SJSA1 (cell line): ENCODE data around the gene UBE3D. TPM values are rescaled to one million over a fixed set of nuclear protein-coding genes. Genes with fewer than 3 reads are reported as not detected.
A peak's percentile ranks its signal among the peaks of the same experiment; 100 is the strongest.
"Not testable (repeated sequence)": the region's sequence is repeated elsewhere in the genome, so short reads cannot be mapped to it uniquely, and the experiment has no call there.

Experiments
- DNase-seq, 2 experiments: peaks; one replicate each; pipeline ENCODE4 v3.0.0-alpha.2; 2015 to 2020; ENCODE audit warnings: low spot score in 2 of 2, low read depth in 1 of 2
- H3K27ac ChIP-seq: fragments of 250-450 bp; sonication (Bioruptor Pico); 2 replicates; pipeline ENCODE4 v1.5.1; 2020; ENCODE audit warnings: mild to moderate bottlenecking, moderate library complexity
- H3K27me3 ChIP-seq: fragments of 250-450 bp; sonication (Bioruptor Pico); replicated peaks from 2 replicates; pipeline ENCODE4 v1.5.1; 2020; ENCODE audit warnings: mild to moderate bottlenecking, moderate library complexity
- H3K36me3 ChIP-seq: fragments of 250-450 bp; sonication (Bioruptor Pico); 2 replicates; pipeline ENCODE4 v1.5.1; 2020; ENCODE audit warnings: mild to moderate bottlenecking
- H3K4me1 ChIP-seq: fragments of 250-450 bp; sonication (Bioruptor Pico); replicated peaks from 2 replicates; pipeline ENCODE4 v1.6.1; 2021; ENCODE audit warnings: mild to moderate bottlenecking
- H3K4me3 ChIP-seq: fragments of 250-450 bp; sonication (Bioruptor Pico); 2 replicates; pipeline ENCODE4 v1.5.1; 2020; ENCODE audit warnings: mild to moderate bottlenecking
- H3K9me3 ChIP-seq: fragments of 250-450 bp; sonication (Bioruptor Pico); replicated peaks from 2 replicates; pipeline ENCODE4 v1.5.1; 2020; ENCODE audit warnings: mild to moderate bottlenecking
- total RNA-seq: library from RNA; depleted of rRNA; stranded (reverse); fragments of >200 nt; shearing (Covaris generic); gene quantifications from 2 replicates; pipeline ENCODE4 v1.2.3, GENCODE V29; 2014

The UBE3D gene
- total RNA-seq, 1 experiment from 2014 or later = 6.9 TPM

GRCh38 chr6:82878812-82879211 is 186.8 kb downstream of the UBE3D start:
- peak; percentile 84 to 93 for DNase-seq
- Histone ChIP-seq H3K9me3 (no peaks in the 10 kb centered on the region), H3K27me3 (no peaks in the 10 kb centered on the region), H3K36me3 (no peaks in the 10 kb centered on the region), H3K4me3 (no peak overlapping the region), H3K27ac (peak overlapping the region; percentile 77), H3K4me1 (peaks cover 52% of the 10 kb centered on the region)

DNA sequence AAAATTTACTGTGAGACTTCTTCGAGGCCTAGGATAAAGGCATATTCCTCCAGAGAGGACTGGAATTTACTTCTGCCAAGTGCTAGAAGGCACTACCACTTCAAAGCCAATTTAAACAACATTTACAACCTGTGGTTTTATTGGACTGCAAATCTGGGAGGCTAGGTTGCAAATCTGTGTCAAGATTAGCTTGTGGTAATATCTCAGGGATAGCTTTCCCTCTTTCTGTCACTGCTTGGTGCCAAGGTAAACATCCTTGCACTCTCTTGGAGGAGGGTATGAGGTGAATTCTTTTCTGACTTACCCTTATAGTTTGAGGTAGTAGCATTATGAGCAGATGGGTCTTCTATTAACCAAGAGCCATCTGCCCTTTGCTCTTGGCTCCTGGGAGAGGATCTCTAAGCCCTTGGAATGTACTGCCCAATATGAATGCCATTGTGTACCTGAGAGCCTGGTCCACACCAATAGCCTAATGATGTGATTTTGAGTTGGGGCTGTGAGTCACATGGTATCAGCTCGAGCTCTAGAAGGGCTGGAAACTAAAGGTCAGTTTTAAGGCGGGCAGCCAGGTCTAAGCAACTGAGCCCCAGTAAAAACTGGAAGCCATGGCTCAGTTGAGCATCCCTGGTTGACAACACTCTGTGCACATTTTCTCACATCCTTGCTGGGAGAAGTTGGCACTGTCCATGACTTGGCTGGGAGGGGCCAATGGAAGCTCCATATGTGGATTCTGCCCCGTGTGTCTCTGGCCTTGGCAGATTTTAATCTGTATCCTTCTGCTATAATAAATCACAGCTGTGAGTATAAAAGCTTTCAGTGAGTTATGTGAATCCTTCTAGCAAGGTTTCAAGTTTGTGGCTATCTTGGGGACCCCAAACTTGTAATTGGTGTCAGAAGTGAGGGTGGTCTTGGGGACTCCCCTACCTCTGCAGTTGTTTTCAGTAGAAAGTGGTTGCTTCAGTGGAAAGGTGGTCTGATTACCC is 188.1 kb downstream of the UBE3D start:
- Histone ChIP-seq H3K27me3 (no peaks in the 10 kb centered on the region), H3K4me3 (no peak overlapping the region), H3K36me3 (no peaks in the 10 kb centered on the region), H3K9me3 (no peaks in the 10 kb centered on the region), H3K4me1 (peaks cover 52% of the 10 kb centered on the region), H3K27ac (peak overlapping the region; percentile 77)
- peak in 1 of 2 experiments; percentile 71 for DNase-seq

DNA sequence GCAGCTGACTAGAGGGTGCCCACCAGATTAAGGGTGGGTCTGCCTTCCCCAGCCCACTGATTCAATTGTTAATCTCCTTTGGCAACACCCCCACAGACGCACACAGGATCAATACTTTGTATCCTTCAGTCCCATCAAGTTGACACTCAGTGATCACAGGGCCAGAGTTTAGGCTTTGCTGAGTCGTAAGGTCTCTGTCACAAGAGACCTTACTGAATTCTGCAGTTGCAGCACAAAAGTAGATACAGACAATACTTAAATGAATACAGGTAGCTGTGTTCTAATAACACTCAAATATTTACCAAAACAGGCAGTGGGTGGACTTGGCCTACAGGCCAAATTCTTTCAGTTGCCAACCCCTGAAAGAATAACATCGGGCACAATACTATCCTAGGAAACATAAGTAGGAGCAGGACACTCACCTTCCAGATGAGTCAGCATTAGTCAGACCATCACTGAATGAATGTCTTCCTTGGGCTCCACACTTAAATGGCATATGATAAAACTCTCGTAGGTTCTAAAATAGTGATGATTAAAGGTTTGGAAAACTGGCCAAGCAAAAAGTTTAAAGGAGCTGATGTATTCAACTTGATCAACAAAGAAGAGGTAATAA is 190.0 kb downstream of the UBE3D start:
- H3K27me3 ChIP-seq = no peaks in the 10 kb centered on the region
- no peak overlapping the region for H3K4me3 ChIP-seq
- peak overlapping the region; percentile 24; the same call in 1 of the 2 replicates for H3K27ac ChIP-seq
- DNase-seq = peak; percentile 72 to 83
- no peaks in the 10 kb centered on the region for H3K36me3 ChIP-seq
- H3K9me3 ChIP-seq = no peaks in the 10 kb centered on the region
- peaks cover 52% of the 10 kb centered on the region for H3K4me1 ChIP-seq

GRCh38 chr6:82874867-82875266 is 190.8 kb downstream of the UBE3D start:
- no peak for DNase-seq
- H3K9me3 ChIP-seq = no peaks in the 10 kb centered on the region
- no peaks in the 10 kb centered on the region for H3K27me3 ChIP-seq
- H3K27ac ChIP-seq = no peak overlapping the region
- no peak overlapping the region for H3K4me3 ChIP-seq
- H3K4me1 ChIP-seq = peaks cover 45% of the 10 kb centered on the region
- H3K36me3 ChIP-seq = no peaks in the 10 kb centered on the region

GRCh38 chr6:82872185-82872584 is 193.5 kb downstream of the UBE3D start:
- H3K4me3 ChIP-seq = no peak overlapping the region
- H3K36me3 ChIP-seq = no peaks in the 10 kb centered on the region
- no peaks in the 10 kb centered on the region for H3K27me3 ChIP-seq
- peaks cover 21% of the 10 kb centered on the region for H3K4me1 ChIP-seq
- no peaks in the 10 kb centered on the region for H3K9me3 ChIP-seq
- H3K27ac ChIP-seq = no peak overlapping the region
- no peak for DNase-seq

- no peaks in the 10 kb centered on the region for H3K9me3 ChIP-seq
- no peak overlapping the region for H3K27ac ChIP-seq
- H3K4me3 ChIP-seq = no peak overlapping the region
- no peak for DNase-seq
- H3K4me1 ChIP-seq = peaks cover 5% of the 10 kb centered on the region
- H3K36me3 ChIP-seq = no peaks in the 10 kb centered on the region
- H3K27me3 ChIP-seq = no peaks in the 10 kb centered on the region
Observed at GRCh38 chr6:82870582-82871172, 195.0 kb downstream of the UBE3D start.

- Histone ChIP-seq H3K4me1 (no peaks in the 10 kb centered on the region), H3K36me3 (no peaks in the 10 kb centered on the region), H3K4me3 (no peak overlapping the region), H3K27ac (no peak overlapping the region), H3K27me3 (no peaks in the 10 kb centered on the region), H3K9me3 (no peaks in the 10 kb centered on the region)
- DNase-seq = no peak
Observed at GRCh38 chr6:82869493-82869892, 196.1 kb downstream of the UBE3D start.

DNA sequence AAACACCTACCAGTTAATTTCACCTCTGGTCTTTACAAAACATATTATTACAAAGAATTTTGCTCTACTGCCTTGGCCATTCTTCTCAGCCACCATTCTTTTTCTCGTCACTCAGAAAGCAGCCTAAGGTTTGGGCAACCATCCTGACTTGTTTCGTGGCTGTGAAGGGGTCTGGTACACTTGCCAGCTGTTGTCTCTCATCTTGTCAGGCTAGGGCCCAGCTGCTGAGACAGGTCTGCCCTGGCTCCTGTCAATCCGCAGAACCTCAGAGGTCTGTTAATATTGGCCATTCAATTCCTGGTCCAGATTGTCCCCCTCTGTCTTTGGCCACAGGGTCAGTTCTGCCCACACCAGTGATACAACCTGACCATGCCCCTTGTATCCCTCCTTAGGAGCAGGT is 197.7 kb downstream of the UBE3D start:
- no peaks in the 10 kb centered on the region for H3K36me3 ChIP-seq

GRCh38 chr6:82866446-82866845 is 199.2 kb downstream of the UBE3D start:
- Histone ChIP-seq H3K4me3 (no peak overlapping the region), H3K9me3 (no peaks in the 10 kb centered on the region), H3K27me3 (no peaks in the 10 kb centered on the region), H3K27ac (no peak overlapping the region), H3K4me1 (peaks cover 18% of the 10 kb centered on the region), H3K36me3 (no peaks in the 10 kb centered on the region)
- DNase-seq = no peak

More for the DNA sequence above, 197.7 kb downstream of the UBE3D start:
- H3K9me3 ChIP-seq = no peaks in the 10 kb centered on the region
- no peak for DNase-seq
- H3K27ac ChIP-seq = no peak overlapping the region
- H3K27me3 ChIP-seq = no peaks in the 10 kb centered on the region
- H3K4me3 ChIP-seq = no peak overlapping the region
- H3K4me1 ChIP-seq = peaks cover 3% of the 10 kb centered on the region

DNA sequence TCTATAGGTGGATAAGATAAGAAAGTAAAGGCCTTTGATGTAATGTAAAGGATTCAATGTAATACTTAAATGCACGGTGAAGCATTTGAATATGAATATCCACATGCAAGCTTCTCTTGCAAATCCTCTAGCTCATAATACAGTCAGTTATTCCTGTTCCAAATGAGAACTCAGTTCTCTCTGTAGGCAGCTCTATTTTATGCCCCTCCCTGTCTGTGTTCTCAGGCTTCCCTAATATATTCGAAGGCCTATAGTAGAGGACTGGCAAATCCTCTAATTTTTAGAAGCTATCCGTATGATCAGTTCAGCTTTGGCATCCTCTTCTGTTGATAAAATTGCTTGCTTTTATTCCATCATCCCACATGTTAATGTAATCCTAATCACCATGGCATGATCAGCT is 200.2 kb downstream of the UBE3D start:
- Histone ChIP-seq H3K27me3 (no peaks in the 10 kb centered on the region), H3K36me3 (no peaks in the 10 kb centered on the region), H3K4me3 (no peak overlapping the region), H3K9me3 (no peaks in the 10 kb centered on the region), H3K27ac (no peak overlapping the region), H3K4me1 (peaks cover 26% of the 10 kb centered on the region)
- no peak for DNase-seq

GRCh38 chr6:82863781-82864180 is 201.9 kb downstream of the UBE3D start:
- no peak overlapping the region for H3K27ac ChIP-seq
- no peaks in the 10 kb centered on the region for H3K36me3 ChIP-seq
- H3K4me3 ChIP-seq = no peak overlapping the region
- no peak for DNase-seq
- peaks cover 26% of the 10 kb centered on the region for H3K4me1 ChIP-seq
- H3K9me3 ChIP-seq = no peaks in the 10 kb centered on the region
- no peaks in the 10 kb centered on the region for H3K27me3 ChIP-seq

GRCh38 chr6:82862543-82862942 is 203.1 kb downstream of the UBE3D start:
- Histone ChIP-seq H3K27ac (peak overlapping the region; percentile 43), H3K4me3 (no peak overlapping the region), H3K36me3 (no peaks in the 10 kb centered on the region), H3K4me1 (peaks cover 26% of the 10 kb centered on the region), H3K9me3 (no peaks in the 10 kb centered on the region), H3K27me3 (no peaks in the 10 kb centered on the region)
- DNase-seq = peak in 1 of 2 experiments; percentile 65

GRCh38 chr6:82861121-82861520 is 204.5 kb downstream of the UBE3D start:
- peak in 1 of 2 experiments; percentile 11 for DNase-seq
- no peaks in the 10 kb centered on the region for H3K27me3 ChIP-seq

DNA sequence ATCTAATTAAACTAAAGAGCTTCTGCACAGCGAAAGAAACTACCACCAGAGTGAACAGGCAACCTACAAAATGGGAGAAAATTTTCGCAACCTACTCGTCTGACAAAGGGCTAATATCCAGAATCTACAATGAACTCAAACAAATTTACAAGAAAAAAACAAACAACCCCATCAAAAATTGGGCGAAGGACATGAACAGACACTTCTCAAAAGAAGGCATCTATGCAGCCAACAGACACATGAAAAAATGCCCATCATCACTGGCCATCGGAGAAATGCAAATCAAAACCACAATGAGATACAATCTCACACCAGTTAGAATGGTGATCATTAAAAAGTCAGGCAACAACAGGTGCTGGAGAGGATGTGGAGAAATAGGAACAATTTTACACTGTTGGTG is 209.6 kb downstream of the UBE3D start:
- not testable (repeated sequence) for H3K36me3 ChIP-seq, DNase-seq, H3K4me3 ChIP-seq

More at GRCh38 chr6:82861121-82861520, 204.5 kb downstream of the UBE3D start:
- Histone ChIP-seq H3K4me3 (no peak overlapping the region), H3K27ac (no peak overlapping the region), H3K9me3 (no peaks in the 10 kb centered on the region), H3K4me1 (peaks cover 26% of the 10 kb centered on the region), H3K36me3 (no peaks in the 10 kb centered on the region)

More for the DNA sequence above, 209.6 kb downstream of the UBE3D start:
- not testable (repeated sequence) for H3K27me3 ChIP-seq, H3K27ac ChIP-seq, H3K9me3 ChIP-seq, H3K4me1 ChIP-seq
